ENCODE measurements around the gene METTL26.

The METTL26 gene

DNA sequence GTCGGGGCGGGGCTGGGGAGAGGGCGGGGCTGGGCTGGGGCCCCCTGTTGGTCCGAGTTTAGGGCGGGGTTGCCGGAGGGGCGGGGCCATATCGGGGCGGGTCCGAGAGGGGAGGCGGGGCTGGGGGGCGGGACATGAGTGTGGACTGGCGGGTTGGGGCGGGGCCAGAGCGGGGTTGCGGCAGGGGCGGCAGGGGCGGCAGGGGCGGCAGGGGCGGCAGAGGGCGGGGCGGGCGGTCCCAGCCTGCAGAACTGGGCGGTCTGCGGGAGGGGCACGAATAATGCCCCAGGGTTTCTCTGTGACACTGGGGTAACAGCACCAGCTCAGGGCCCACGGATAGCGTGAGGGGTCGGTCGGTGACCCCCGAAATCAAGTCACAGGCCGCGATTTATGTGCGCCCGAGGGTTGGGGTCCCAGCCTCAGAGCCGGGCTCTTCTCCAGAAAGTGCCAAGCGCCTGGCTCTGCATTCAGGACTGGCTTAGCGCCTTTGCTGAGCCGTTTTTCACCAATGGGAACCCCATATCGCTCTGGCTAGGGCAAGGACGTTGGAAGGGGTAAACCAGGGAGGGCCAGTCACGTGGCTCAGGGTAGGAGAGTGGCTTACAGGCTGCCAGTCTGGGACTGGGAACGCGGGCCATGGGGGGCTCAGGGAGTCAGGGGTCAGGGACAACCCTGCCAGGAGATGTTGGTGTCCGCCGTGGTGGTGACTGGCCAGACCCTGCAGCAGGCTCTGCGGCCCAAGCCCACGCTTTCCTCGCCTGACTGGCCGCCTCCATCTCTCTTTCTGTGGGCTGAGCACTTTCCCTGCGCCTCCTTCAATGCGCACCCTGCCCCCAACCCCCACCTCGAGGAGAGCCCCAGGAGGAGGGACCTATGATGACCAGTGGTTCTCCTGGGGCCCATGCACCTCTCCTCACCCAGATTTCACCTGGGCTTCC, 1.2 kb upstream of the METTL26 start:
- no peak for DNase-seq

DNA sequence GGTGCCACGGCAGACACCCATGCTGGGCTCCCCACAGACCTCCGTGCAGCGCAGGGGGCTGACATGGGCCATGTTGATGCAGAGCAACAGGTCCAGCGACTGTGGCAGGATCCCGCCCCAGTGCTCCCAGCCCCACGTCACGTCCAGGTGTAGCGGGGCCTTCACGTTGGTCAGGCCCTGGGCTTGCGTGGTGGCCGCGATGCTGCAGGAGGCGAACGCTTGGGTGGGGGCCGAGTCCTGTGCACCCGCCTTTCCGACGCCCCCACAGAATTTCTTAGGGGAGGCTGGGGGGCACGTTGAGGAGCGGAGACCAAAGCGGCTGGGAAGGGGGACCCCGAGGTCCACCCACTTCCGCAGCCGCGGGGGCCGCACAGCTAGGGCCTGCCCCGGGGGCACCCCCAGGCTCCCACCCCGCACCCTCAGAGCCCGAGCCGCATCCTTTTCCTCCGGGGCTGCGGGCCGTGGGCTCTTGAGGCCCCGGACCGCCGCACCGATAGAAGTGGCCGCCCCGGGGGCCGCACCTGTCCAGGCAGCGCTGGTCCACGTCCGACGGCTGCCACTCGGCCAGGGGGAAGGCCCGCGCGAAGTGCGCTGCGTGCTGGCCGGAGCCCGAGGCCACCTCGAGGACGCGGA, 416 bp downstream of the METTL26 start:
- no peak for DNase-seq

DNA sequence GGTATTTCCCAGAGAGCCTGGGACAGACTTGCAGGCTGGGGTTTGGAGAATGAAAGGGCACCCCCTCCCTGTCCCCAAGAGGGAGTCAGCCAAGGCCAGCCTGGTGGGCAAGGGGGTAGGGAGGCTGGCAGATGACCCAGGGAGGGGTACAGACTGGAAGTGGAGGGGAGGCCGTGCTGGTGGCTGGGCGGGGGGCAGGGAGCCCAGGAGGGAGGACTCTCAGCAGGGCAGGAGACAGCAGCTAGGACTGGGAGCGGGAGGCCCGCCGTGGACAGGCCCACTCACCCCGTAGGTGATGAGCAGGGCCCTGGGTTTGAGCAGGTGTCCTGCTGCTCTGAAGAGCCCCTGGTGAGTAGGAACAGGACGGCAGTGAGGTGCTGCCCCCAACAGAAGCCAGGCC, 1.1 kb downstream of the METTL26 start:
- no peak for DNase-seq

- DNase-seq = no peak
Measured at GRCh38 chr16:634051-634670, 1.9 kb downstream of the METTL26 start.

GRCh38 chr16:633336-634050, 2.6 kb downstream of the METTL26 start:
- no peak for DNase-seq

DNA sequence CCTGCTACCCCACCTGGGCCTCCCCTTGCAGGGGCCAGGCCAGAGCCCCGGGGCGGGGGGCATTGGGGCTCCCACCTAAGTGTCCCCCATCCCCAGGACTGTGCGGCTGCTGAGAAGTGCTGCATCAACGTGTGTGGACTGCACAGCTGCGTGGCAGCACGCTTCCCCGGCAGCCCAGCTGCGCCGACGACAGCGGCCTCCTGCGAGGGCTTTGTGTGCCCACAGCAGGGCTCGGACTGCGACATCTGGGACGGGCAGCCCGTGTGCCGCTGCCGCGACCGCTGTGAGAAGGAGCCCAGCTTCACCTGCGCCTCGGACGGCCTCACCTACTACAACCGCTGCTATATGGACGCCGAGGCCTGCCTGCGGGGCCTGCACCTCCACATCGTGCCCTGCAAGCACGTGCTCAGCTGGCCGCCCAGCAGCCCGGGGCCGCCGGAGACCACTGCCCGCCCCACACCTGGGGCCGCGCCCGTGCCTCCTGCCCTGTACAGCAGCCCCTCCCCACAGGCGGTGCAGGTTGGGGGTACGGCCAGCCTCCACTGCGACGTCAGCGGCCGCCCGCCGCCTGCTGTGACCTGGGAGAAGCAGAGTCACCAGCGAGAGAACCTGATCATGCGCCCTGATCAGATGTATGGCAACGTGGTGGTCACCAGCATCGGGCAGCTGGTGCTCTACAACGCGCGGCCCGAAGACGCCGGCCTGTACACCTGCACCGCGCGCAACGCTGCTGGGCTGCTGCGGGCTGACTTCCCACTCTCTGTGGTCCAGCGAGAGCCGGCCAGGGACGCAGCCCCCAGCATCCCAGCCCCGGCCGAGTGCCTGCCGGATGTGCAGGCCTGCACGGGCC, 3.4 kb downstream of the METTL26 start:
- DNase-seq = no peak

GRCh38 chr16:631808-632358, 4.2 kb downstream of the METTL26 start:
- DNase-seq = no peak

GRCh38 chr16:630815-631405, 5.2 kb downstream of the METTL26 start, which contains the start of gene WFIKKN1:
TSS of gene WFIKKN1 (plus strand) at chr16:630985. CDS start at chr16:631254, 269 bp downstream.
- peak; percentile 20 for DNase-seq

DNA sequence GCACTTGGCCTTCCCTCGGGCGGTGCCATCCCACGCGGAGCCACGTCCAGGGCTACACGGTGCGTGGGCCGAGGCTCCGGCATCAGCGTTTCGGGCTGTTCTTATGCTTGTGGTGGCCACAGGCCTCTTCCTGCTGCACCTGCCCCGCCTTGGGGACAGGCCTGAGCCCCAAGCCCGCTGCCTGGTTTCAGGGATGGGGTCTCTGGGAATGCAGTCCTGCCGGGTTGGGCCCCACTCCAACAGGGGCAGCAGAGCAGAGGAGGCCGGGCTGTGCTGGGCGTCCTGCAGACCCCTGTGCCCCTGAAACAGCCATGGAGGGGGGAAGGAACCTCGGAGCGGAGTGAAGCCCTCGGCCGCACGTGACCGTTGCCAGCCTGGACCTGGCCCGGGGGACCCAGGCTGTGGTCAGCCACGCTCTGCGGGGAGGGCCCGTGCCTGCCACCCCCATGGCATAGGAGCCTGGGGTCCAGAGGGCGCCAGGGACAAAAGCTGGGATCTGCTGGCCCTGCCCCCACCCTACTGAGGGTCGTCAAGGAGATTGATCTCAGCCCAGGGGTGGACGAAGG, 5.8 kb downstream of the METTL26 start:
- no peak for DNase-seq

- no peak for DNase-seq
Measured at GRCh38 chr16:629833-630248, 6.3 kb downstream of the METTL26 start.

DNA sequence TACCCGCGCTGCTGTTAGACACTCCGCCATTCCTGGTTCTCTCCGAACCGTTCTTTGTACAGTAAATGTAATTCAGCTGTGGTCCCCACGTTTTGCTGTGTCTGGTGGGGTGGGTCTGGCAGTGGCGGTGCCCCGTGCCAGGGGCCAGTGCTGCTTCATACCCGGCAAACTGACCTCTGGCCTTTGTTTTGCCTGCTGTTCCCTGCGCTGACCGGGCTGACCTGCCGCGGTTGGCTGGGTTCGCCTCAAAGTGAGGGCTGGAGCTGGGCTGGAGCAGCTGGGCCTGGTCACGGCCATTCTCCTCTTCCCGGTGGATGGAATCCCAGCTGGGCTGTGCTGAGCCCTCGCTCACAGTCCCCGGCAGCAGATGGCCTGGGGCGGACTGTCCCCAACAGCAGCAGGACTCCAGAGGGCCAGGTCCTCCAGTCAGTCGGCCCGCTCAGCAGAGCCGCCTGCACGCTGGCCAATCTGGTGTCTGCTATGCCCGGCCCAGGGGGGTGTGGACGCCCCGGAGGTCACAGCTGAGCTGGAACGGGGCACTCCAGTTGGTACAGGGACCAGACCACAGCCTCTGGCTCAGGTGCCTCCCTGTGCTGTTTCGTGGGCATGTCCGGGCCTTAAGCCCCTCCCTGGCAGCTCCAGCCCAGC, 6.8 kb downstream of the METTL26 start:
- DNase-seq = no peak

GRCh38 chr16:628321-629061, 7.6 kb downstream of the METTL26 start:
- DNase-seq = no peak

GRCh38 chr16:627454-628239, 8.5 kb downstream of the METTL26 start:
- peak; percentile 83 for DNase-seq

DNA sequence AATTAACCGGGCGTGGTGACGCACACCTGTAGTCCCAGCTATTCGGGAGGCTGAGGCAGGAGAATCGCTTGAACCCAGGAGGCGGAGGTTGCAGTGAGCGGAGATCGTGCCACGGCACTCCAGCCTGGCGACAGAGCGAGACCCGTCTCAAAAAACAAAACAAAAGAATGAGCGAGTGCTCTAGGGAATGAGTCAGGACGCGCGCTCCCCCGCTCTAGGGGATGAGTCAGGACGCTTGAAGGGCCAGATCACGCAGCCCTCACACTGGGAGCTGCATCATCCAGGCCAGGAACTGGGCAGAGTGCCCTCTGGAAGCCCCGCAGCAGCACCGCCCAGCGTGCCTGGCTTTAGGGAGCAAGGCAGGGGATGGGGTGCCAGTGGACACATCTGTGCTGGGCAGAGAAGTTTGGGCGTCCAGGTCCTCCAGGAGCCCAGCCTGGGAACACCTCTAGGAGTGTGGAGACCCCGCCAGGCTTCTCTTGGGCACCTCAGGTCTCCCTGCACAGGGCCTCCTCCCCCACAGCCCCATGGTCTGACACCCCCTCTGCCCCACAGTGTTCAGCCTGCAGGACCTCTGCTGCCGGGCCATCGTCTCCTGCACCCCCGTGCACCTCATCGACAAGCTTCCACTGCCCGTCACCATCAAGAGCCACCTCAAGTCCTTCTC, 9.2 kb downstream of the METTL26 start:
- DNase-seq = no peak

DNA sequence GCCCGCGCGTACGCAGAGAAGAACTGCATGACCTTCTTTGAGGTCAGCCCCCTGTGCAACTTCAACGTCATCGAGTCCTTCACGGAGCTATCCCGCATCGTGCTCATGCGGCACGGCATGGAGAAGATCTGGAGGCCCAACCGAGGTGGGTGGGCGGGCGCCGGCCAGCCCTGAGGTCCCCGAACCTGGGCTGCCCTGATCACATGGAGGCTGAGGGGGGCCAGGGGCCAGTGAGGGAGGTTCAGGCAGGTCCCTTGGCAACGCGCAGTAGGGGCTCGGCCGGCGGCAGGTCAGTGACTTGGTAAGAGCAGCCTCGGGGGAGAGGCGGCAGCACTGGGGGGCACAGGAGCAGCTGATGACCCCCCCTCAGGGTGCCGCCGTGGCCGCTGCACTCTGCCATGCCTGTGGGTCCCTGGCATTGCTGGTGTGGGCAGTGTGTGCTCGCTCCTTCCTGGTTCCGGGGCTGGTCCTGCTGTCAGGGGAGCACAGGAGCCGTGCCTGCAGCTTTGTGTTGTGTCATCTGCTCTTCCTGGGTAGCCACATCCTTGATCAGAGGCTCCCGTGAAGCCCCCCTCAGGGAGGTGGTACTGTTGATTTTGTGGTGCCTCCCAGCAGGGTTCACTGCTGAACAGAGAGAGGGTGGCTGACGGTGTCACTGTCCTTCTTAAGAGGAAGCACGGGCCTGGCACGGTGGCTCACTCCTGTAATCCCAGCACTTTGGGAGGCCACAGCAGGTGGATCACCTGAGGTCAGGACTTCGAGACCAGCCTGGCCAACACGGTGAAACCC, 9.9 kb downstream of the METTL26 start:
- no peak for DNase-seq

GRCh38 chr16:625117-625976, 10.8 kb downstream of the METTL26 start:
- DNase-seq = no peak
